HG03175 (cell line): ENCODE results near the gene PNPLA3.

Source experiments
- ATAC-seq: cut with Tn5 transposase; IDR thresholded peaks from one replicate; pipeline ENCODE4 v1.9.1; 2021; ENCODE audit warnings: mild to moderate bottlenecking, moderate library complexity; ENCODE audit not compliant: unreplicated experiment

Gene PNPLA3

GRCh38 chr22:43923191-43923590, 414 bp upstream of the PNPLA3 start:
- ATAC-seq: no peak

- ATAC-seq: no peak
Measured at GRCh38 chr22:43924877-43925276, 1.3 kb downstream of the PNPLA3 start.

- ATAC-seq: no peak
Measured at GRCh38 chr22:43925433-43926348, 2.1 kb downstream of the PNPLA3 start.

- no peak for ATAC-seq
Measured at GRCh38 chr22:43926349-43926710, 2.7 kb downstream of the PNPLA3 start.

GRCh38 chr22:43928468-43928867, 4.9 kb downstream of the PNPLA3 start:
- ATAC-seq: no peak

- ATAC-seq: no peak
Measured at GRCh38 chr22:43928908-43929307, 5.3 kb downstream of the PNPLA3 start.

- ATAC-seq: no peak
Measured at GRCh38 chr22:43931771-43932170, 8.2 kb downstream of the PNPLA3 start.

GRCh38 chr22:43941449-43941848, 17.8 kb downstream of the PNPLA3 start:
- no peak for ATAC-seq

GRCh38 chr22:43944670-43945430, 21.2 kb downstream of the PNPLA3 start:
- no peak for ATAC-seq

GRCh38 chr22:43945632-43946383, 22.2 kb downstream of the PNPLA3 start:
- ATAC-seq: no peak

- no peak for ATAC-seq
Measured at GRCh38 chr22:43946384-43946667, 22.7 kb downstream of the PNPLA3 start.

- ATAC-seq: no peak
Measured at GRCh38 chr22:43948836-43949406, 25.3 kb downstream of the PNPLA3 start.

- ATAC-seq: no peak
Measured at GRCh38 chr22:43951391-43951790, 27.8 kb downstream of the PNPLA3 start.

GRCh38 chr22:43951966-43952365, 28.4 kb downstream of the PNPLA3 start:
- no peak for ATAC-seq

GRCh38 chr22:43953988-43954785, 30.6 kb downstream of the PNPLA3 start:
- no peak for ATAC-seq

GRCh38 chr22:43955040-43955882, 31.7 kb downstream of the PNPLA3 start, which contains the start of gene SAMM50:
Gene SAMM50 (plus strand): TSS chr22:43955442. CDS start chr22:43955578, 136 bp downstream.
- peak; percentile 81 for ATAC-seq

- ATAC-seq: no peak
Measured at GRCh38 chr22:43955883-43956782, 32.5 kb downstream of the PNPLA3 start.

GRCh38 chr22:43956805-43957463, 33.3 kb downstream of the PNPLA3 start:
- no peak for ATAC-seq
